GM12878 (cell line): ENCODE results near the gene ZNF333. TPM values are rescaled to one million over a fixed set of nuclear protein-coding genes. Genes with fewer than 3 reads are reported as not detected.

ENCODE experiments used
- ATAC-seq: fragments of 200-7000 bp; cut with Tn5 transposase; 3 replicates; pipeline ENCODE4 v1.9.1; 2020; ENCODE audit warnings: mild to moderate bottlenecking, moderate library complexity
- BruUV-seq: library from RNA; stranded (reverse); fragments of 400-500 nt; replicated peaks from 2 replicates; lab custom pipeline; 2021; lab: Mats Ljungman, UMichigan
- CTCF ChIA-PET: fragments of 300-600 bp; sonication (Branson Sonifier 250); formaldehyde crosslinking; extraction: SDS; loops from one replicate; lab custom pipeline; 2021; ENCODE audit warnings: inconsistent platforms; lab: Yijun Ruan, JAX
- POLR2A ChIA-PET: fragments of 350-600 bp; formaldehyde crosslinking; extraction: SDS; loops from one replicate; lab custom pipeline; 2021; ENCODE audit warnings: inconsistent platforms; lab: Charles Lee
- RAD21 ChIA-PET: fragments of 300-600 bp; sonication (Branson Sonifier 250); formaldehyde crosslinking; loops from one replicate; lab custom pipeline; 2023; ENCODE audit warnings: antibody characterized with exemption; ENCODE audit not compliant: unreplicated experiment; lab: Charles Lee
- SMC1A ChIA-PET: fragments of 300-600 bp; sonication (Branson Sonifier 250); formaldehyde crosslinking; loops from one replicate; lab custom pipeline; 2023; ENCODE audit not compliant: unreplicated experiment, uncharacterized antibody; lab: Charles Lee
- DNase-seq: peaks from one replicate; pipeline ENCODE4 v3.0.0-alpha.2; 2011; ENCODE audit warnings: low read depth, low spot score
- FAIRE-seq: peaks from 3 replicates; lab custom pipeline; 2011; peaks lifted over from hg19 to GRCh38; lab: Jason Lieb, UNC
- H2AFZ ChIP-seq: 2 replicates; pipeline ENCODE4 v1.6.0; 2011; ENCODE audit warnings: low read depth, low read length, control low read depth; ENCODE audit not compliant: control insufficient read depth
- H3K27ac ChIP-seq: 2 replicates; pipeline ENCODE4 v1.5.1; 2011; ENCODE audit warnings: control low read depth; ENCODE audit not compliant: control insufficient read depth, insufficient read depth
- H3K27me3 ChIP-seq, 2 experiments: replicated peaks in 1 of 2; 2 replicates each; pipeline versions ENCODE4 v1.6.0 to v1.6.1; 2011; ENCODE audit warnings: low read length in 1 of 2; ENCODE audit not compliant: control insufficient read depth in 2 of 2, insufficient read depth in 2 of 2
- H3K36me3 ChIP-seq, 2 experiments: 2 replicates each; pipeline ENCODE4 v1.5.1; 2011; ENCODE audit warnings: low read length in 1 of 2; ENCODE audit not compliant: control insufficient read depth in 2 of 2, insufficient read depth in 2 of 2
- H3K4me1 ChIP-seq: 2 replicates; pipeline ENCODE4 v1.6.1; 2011; ENCODE audit warnings: mild to moderate bottlenecking, low read length, moderate library complexity, mixed read lengths; ENCODE audit not compliant: control insufficient read depth, insufficient read depth
- H3K4me2 ChIP-seq: 2 replicates; pipeline ENCODE4 v1.6.0; 2011; ENCODE audit warnings: control low read depth; ENCODE audit not compliant: control insufficient read depth, insufficient read depth
- H3K4me3 ChIP-seq: fragments of 200-600 bp; sonication (generic); 2 replicates; pipeline ENCODE4 v1.5.1; 2016
- H3K79me2 ChIP-seq: 2 replicates; pipeline ENCODE4 v1.6.0; 2011; ENCODE audit warnings: low read length; ENCODE audit not compliant: control insufficient read depth, insufficient read depth
- H3K9ac ChIP-seq: 2 replicates; pipeline ENCODE4 v1.8.0; 2011; ENCODE audit warnings: low read length, control low read depth, mixed read lengths; ENCODE audit not compliant: control insufficient read depth, insufficient read depth
- H3K9me3 ChIP-seq: replicated peaks from 3 replicates; pipeline ENCODE4 v1.5.1; 2011; ENCODE audit warnings: mild to moderate bottlenecking, low read length; ENCODE audit not compliant: control insufficient read depth, insufficient read depth
- H4K20me1 ChIP-seq: 2 replicates; pipeline ENCODE4 v1.6.0; 2011; ENCODE audit not compliant: control insufficient read depth, insufficient read depth
- ATF3 ChIP-seq: IDR thresholded peaks from 2 replicates; pipeline ENCODE4 v1.6.1; 2011; ENCODE audit warnings: low read depth, mild to moderate bottlenecking, low read length, moderate library complexity, borderline replicate concordance; ENCODE audit errors: extremely low read depth
- BCL3 ChIP-seq: IDR thresholded peaks from 2 replicates; pipeline ENCODE4 v1.6.1; 2011; ENCODE audit warnings: borderline replicate concordance, low read depth, mild to moderate bottlenecking, moderate library complexity, low read length; ENCODE audit not compliant: insufficient read depth, poor library complexity, severe bottlenecking
- BRCA1 ChIP-seq: IDR thresholded peaks from 2 replicates; pipeline ENCODE4 v1.6.1; 2011; ENCODE audit warnings: low read depth, low read length, improper control_type of control experiment
- HDAC6 ChIP-seq: fragments of 200-600 bp; sonication (generic); IDR thresholded peaks from one replicate; pipeline ENCODE4 v1.8.0; 2017; ENCODE audit warnings: antibody characterized with exemption; ENCODE audit not compliant: unreplicated experiment
- KDM1A ChIP-seq: fragments of 200-600 bp; sonication (generic); IDR thresholded peaks from 2 replicates; pipeline ENCODE4 v1.6.1; 2016; ENCODE audit warnings: borderline replicate concordance
- POLR2AphosphoS5 ChIP-seq: IDR thresholded peaks from 2 replicates; pipeline ENCODE4 v1.6.1; 2011; ENCODE audit warnings: mild to moderate bottlenecking, low read length, inconsistent platforms
- REST ChIP-seq: IDR thresholded peaks from 2 replicates; pipeline ENCODE4 v1.6.1; 2012; ENCODE audit warnings: mild to moderate bottlenecking, low read depth, low read length
- RFX5 ChIP-seq: IDR thresholded peaks from 2 replicates; pipeline ENCODE4 v1.6.1; 2011; ENCODE audit warnings: low read depth, low read length, improper control_type of control experiment
- SMARCA5 ChIP-seq: fragments of 450-650 bp; IDR thresholded peaks from 2 replicates; pipeline ENCODE4 v1.6.1; 2017; ENCODE audit warnings: mild to moderate bottlenecking
- SMC3 ChIP-seq: IDR thresholded peaks from 2 replicates; pipeline ENCODE4 v1.6.1; 2011; ENCODE audit warnings: low read length, improper control_type of control experiment, borderline replicate concordance
- STAT3 ChIP-seq: IDR thresholded peaks from 2 replicates; pipeline ENCODE4 v1.6.1; 2011; ENCODE audit warnings: low read depth, low read length, improper control_type of control experiment
- ZBED1 ChIP-seq: IDR thresholded peaks from 2 replicates; pipeline ENCODE4 v1.6.1; 2016; ENCODE audit warnings: borderline replicate concordance
- WGBS: methylation state at CpG from one replicate; pipeline ENCODE4 v1.1.6; 2016; ENCODE audit warnings: low lambda C conversion rate; ENCODE audit not compliant: insufficient replicate concordance, insufficient coverage; ENCODE audit errors: missing lambda C conversion rate; 5-methylcytosine and 5-hydroxymethylcytosine counted together
- in situ Hi-C: fragments of 300-500 bp; cut with MboI; formaldehyde crosslinking; loops from 9 replicates; pipeline ENCODE4 v1.14.3; 2018; ENCODE audit warnings: mixed read lengths
- intact Hi-C: fragments of 100-400 bp; cut with micrococcal nuclease; formaldehyde crosslinking; loops from one replicate; pipeline ENCODE4 v1.14.2; 2022; ENCODE audit not compliant: unreplicated experiment
- polyA plus RNA-seq, 11 experiments: library from polyadenylated mRNA; depleted of rRNA in 4 of 11; unstranded in 6 of 11; stranded (reverse) in 5 of 11; fragments of >200 nt; fragmentation: Nextera tagmentation in 4 of 11; fragmentation: Illumina TruSeq in 1 of 11; extraction: Ambion mirVana in 4 of 11; extraction: Trizol in 1 of 11; gene quantifications; 1 replicate in 1 of 11; 2 replicates in 10 of 11; pipeline versions ENCODE4 v1.2.1 to v1.2.3, GENCODE V29; 2011 to 2016; ENCODE audit warnings: inconsistent platforms in 2 of 11, missing spikeins in 2 of 11, low read depth in 1 of 11
- total RNA-seq, 4 experiments: library from RNA; depleted of rRNA in 3 of 4; stranded (reverse); fragments of >200 nt in 3 of 4; fragmentation: Illumina TruSeq in 1 of 4; extraction: Trizol in 1 of 4; gene quantifications; 2 replicates each; pipeline versions ENCODE4 v1.2.1 to v1.2.3, GENCODE V29; 2013 to 2021
- TF ChIP-seq, protein P1 (sequence below): fragments of 450-650 bp; IDR thresholded peaks from 2 replicates; pipeline ENCODE4 v1.6.1; 2017; ENCODE audit warnings: mild to moderate bottlenecking, moderate library complexity

The ZNF333 gene
- total and polyA plus RNA-seq, 10 of the 15 experiments (the other 5 are each of a cell fraction or from before 2014, with no cell fraction given): 2.3 to 14.1 (median 5.7) TPM

DNA sequence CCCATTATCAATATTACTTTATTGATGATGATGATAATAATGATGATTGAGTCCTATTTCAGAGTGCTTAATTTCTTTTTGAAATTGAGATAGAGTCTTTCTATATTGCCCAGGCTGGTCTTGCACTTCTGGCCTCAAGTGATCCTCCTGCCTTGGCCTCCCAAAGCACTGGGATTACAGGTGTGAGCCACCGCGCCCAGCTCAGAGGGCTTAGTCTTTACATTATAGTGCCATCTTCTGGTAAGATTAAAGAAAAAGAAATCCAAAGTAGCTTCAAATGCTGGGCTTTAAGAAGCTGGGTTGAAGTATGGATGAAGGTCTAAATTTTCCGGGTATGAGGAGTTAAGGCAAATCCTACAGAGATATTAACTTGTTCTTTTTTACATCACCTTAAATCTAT is 3.4 kb upstream of the ZNF333 start:
- SMC1A ChIA-PET: interaction anchor here (0.8 to 12.0 kb wide), 18 partner anchors 11 to 130 kb away, joined by 3 to 558 read pairs (median 8); partner anchors contain the start of genes ADGRE3, CLEC17A and NDUFB7
- intact Hi-C loops: loop anchor here (1.0 to 10.0 kb wide), 2 partner anchors 72 to 112 kb away; no protein-coding TSS in a partner anchor
- no peaks in the 10 kb centered on the region for H4K20me1 ChIP-seq
- TF ChIP-seq POLR2AphosphoS5: no peak
- no peak for TF ChIP-seq RFX5
- TF ChIP-seq BCL3: no peak
- TF ChIP-seq BRCA1: no peak
- no peak for TF ChIP-seq KDM1A
- TF ChIP-seq, protein P1, sequence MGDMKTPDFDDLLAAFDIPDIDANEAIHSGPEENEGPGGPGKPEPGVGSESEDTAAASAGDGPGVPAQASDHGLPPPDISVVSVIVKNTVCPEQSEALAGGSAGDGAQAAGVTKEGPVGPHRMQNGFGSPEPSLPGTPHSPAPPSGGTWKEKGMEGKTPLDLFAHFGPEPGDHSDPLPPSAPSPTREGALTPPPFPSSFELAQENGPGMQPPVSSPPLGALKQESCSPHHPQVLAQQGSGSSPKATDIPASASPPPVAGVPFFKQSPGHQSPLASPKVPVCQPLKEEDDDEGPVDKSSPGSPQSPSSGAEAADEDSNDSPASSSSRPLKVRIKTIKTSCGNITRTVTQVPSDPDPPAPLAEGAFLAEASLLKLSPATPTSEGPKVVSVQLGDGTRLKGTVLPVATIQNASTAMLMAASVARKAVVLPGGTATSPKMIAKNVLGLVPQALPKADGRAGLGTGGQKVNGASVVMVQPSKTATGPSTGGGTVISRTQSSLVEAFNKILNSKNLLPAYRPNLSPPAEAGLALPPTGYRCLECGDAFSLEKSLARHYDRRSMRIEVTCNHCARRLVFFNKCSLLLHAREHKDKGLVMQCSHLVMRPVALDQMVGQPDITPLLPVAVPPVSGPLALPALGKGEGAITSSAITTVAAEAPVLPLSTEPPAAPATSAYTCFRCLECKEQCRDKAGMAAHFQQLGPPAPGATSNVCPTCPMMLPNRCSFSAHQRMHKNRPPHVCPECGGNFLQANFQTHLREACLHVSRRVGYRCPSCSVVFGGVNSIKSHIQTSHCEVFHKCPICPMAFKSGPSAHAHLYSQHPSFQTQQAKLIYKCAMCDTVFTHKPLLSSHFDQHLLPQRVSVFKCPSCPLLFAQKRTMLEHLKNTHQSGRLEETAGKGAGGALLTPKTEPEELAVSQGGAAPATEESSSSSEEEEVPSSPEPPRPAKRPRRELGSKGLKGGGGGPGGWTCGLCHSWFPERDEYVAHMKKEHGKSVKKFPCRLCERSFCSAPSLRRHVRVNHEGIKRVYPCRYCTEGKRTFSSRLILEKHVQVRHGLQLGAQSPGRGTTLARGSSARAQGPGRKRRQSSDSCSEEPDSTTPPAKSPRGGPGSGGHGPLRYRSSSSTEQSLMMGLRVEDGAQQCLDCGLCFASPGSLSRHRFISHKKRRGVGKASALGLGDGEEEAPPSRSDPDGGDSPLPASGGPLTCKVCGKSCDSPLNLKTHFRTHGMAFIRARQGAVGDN: no peak
- no peak for TF ChIP-seq REST
- TF ChIP-seq HDAC6: no peak
- TF ChIP-seq SMC3: peak; percentile 72
- TF ChIP-seq STAT3: no peak
- no peak for TF ChIP-seq ATF3
- no peak for TF ChIP-seq ZBED1
- peak; percentile 94; the same call in 1 of the 2 replicates for TF ChIP-seq SMARCA5

More for the DNA sequence above, 3.4 kb upstream of the ZNF333 start:
- H3K4me3 ChIP-seq: no peak overlapping the region
- no peaks in the 10 kb centered on the region for H3K36me3 ChIP-seq
- no peak for DNase-seq
- ChIA-PET RAD21 (interaction anchor here (0.6 to 9.4 kb wide), 20 partner anchors 11 to 692 kb away, joined by 3 to 593 read pairs (median 6); partner anchors contain the start of genes ADGRE3, DNAJB1 and NDUFB7), POLR2A (interaction anchor here (1.0 to 10.2 kb wide), 5 partner anchors 16 to 130 kb away, joined by 3 to 190 read pairs (median 5); partner anchors contain the start of gene NDUFB7), CTCF (interaction anchor here (0.6 to 12.9 kb wide), 29 partner anchors 13 to 627 kb away, joined by 3 to 803 read pairs (median 5); partner anchors contain the start of genes ADGRE3, ASF1B, NDUFB7 and PKN1)
- in situ Hi-C loops: loop anchor here (5.0 kb wide), 1 partner anchor 114 kb away; the partner anchor contains the start of gene NDUFB7
- no TSS peak for BruUV-seq
- WGBS: 18% methylated on average over 3 of the region's 3 CpGs
- FAIRE-seq: peak; percentile 38
- H3K9me3 ChIP-seq: no peaks in the 10 kb centered on the region
- H3K79me2 ChIP-seq: no peaks in the 10 kb centered on the region; the same call in 1 of the 2 replicates
- no peak overlapping the region for H3K27ac ChIP-seq
- no peak for ATAC-seq
- H3K4me1 ChIP-seq: peaks cover 8% of the 10 kb centered on the region
- H3K9ac ChIP-seq: no peak overlapping the region
- H3K4me2 ChIP-seq: no peak overlapping the region
- no peaks in the 10 kb centered on the region for H3K27me3 ChIP-seq
- no peak overlapping the region for H2AFZ ChIP-seq
